CD14-positive monocyte (primary cell): ENCODE measurements around the gene CUEDC2. TPM values are rescaled to one million over a fixed set of nuclear protein-coding genes. Genes with fewer than 3 reads are reported as not detected.

Experiments used
- DNase-seq, 3 donors: peaks; one replicate each; pipeline ENCODE4 v3.0.0-alpha.2; 2011 to 2022
- H2AFZ ChIP-seq: 2 replicates; pipeline ENCODE4 v1.6.0; 2012; ENCODE audit warnings: mild to moderate bottlenecking, low read depth, low read length, inconsistent platforms; ENCODE audit not compliant: insufficient read depth, poor library complexity, severe bottlenecking
- H3K27ac ChIP-seq, 2 donors: 1 replicate in 1 of 2; 2 replicates in 1 of 2; pipeline ENCODE4 v1.5.1; 2012 to 2013; ENCODE audit warnings: low read length in 2 of 2, control low read depth in 1 of 2, inconsistent platforms in 1 of 2, low read depth in 1 of 2, mild to moderate bottlenecking in 1 of 2
- H3K27me3 ChIP-seq, 2 donors: one replicate each; pipeline versions ENCODE4 v1.6.0 to v1.6.1; 2011 to 2013; ENCODE audit warnings: low read length in 2 of 2; ENCODE audit not compliant: control insufficient read depth in 2 of 2, insufficient read depth in 2 of 2
- H3K36me3 ChIP-seq, 2 donors: replicated peaks in 1 of 2; 1 replicate in 1 of 2; 2 replicates in 1 of 2; pipeline versions ENCODE4 v1.5.1 to v1.6.1; 2012 to 2013; ENCODE audit warnings: low read length in 2 of 2, control low read depth in 1 of 2, inconsistent platforms in 1 of 2, mild to moderate bottlenecking in 1 of 2; ENCODE audit not compliant: insufficient read depth in 2 of 2, control insufficient read depth in 1 of 2
- H3K4me1 ChIP-seq, 2 donors: 1 replicate in 1 of 2; 2 replicates in 1 of 2; pipeline versions ENCODE4 v1.5.1 to v1.6.1; 2012 to 2013; ENCODE audit warnings: low read length in 2 of 2, control low read depth in 1 of 2, inconsistent platforms in 1 of 2, mild to moderate bottlenecking in 1 of 2, moderate library complexity in 1 of 2; ENCODE audit not compliant: insufficient read depth in 2 of 2, control insufficient read depth in 1 of 2
- H3K4me2 ChIP-seq: replicated peaks from 2 replicates; pipeline ENCODE3; 2012; ENCODE audit warnings: low read length, moderate library complexity, mild to moderate bottlenecking; ENCODE audit not compliant: poor library complexity, severe bottlenecking; ENCODE audit errors: extremely low read depth
- H3K4me3 ChIP-seq, 3 experiments: fragments of 200-600 bp in 1 of 3; sonication (generic) in 1 of 3; replicated peaks in 1 of 3; 1 replicate in 2 of 3; 2 replicates in 1 of 3; pipeline ENCODE4 v1.5.1; 2011 to 2013; ENCODE audit warnings: low read length in 3 of 3, mild to moderate bottlenecking in 3 of 3, control low read depth in 2 of 3, low read depth in 2 of 3, inconsistent platforms in 1 of 3, moderate library complexity in 1 of 3
- H3K79me2 ChIP-seq: 2 replicates; pipeline ENCODE4 v1.6.0; 2012; ENCODE audit warnings: mild to moderate bottlenecking, control low read depth, inconsistent platforms, low read length, moderate library complexity; ENCODE audit not compliant: insufficient read depth
- H3K9ac ChIP-seq: 2 replicates; pipeline ENCODE4 v1.6.0; 2017; ENCODE audit warnings: low read length, mild to moderate bottlenecking; ENCODE audit not compliant: insufficient read depth, poor library complexity, severe bottlenecking
- H3K9me3 ChIP-seq, 2 donors: replicated peaks in 1 of 2; 1 replicate in 1 of 2; 2 replicates in 1 of 2; pipeline versions ENCODE4 v1.5.1 to v1.6.1; 2012 to 2013; ENCODE audit warnings: low read length in 2 of 2, control low read depth in 1 of 2; ENCODE audit not compliant: control insufficient read depth in 1 of 2, insufficient read depth in 1 of 2
- H4K20me1 ChIP-seq: 2 replicates; pipeline ENCODE4 v1.6.0; 2012; ENCODE audit warnings: mild to moderate bottlenecking, low read length, control low read depth, moderate library complexity; ENCODE audit not compliant: insufficient read depth
- H3K27ac Mint-ChIP-seq, 7 donors: one replicate each; pipeline ENCODE4 v1.8.0; 2020; ENCODE audit warnings: mild to moderate bottlenecking in 7 of 7, mixed read lengths in 7 of 7, moderate library complexity in 6 of 7, inconsistent platforms in 2 of 7
- H3K27me3 Mint-ChIP-seq, 3 donors: one replicate each; pipeline ENCODE4 v1.8.0; 2021 to 2022; ENCODE audit warnings: low read depth in 3 of 3, mild to moderate bottlenecking in 3 of 3, mixed read lengths in 3 of 3, moderate library complexity in 3 of 3, inconsistent platforms in 1 of 3
- H3K36me3 Mint-ChIP-seq, 2 donors: one replicate each; pipeline ENCODE4 v1.8.0; 2020; ENCODE audit warnings: mixed read lengths in 2 of 2, inconsistent platforms in 1 of 2, mild to moderate bottlenecking in 1 of 2
- H3K4me1 Mint-ChIP-seq: one replicate; pipeline ENCODE4 v1.8.0; 2020; ENCODE audit warnings: mild to moderate bottlenecking, mixed read lengths
- H3K4me3 Mint-ChIP-seq, 2 donors: one replicate each; pipeline ENCODE4 v1.8.0; 2020; ENCODE audit warnings: mild to moderate bottlenecking in 2 of 2, mixed read lengths in 2 of 2, moderate library complexity in 1 of 2
- H3K9me3 Mint-ChIP-seq, 7 donors: one replicate each; pipeline ENCODE4 v1.8.0; 2020 to 2022; ENCODE audit warnings: mixed read lengths in 7 of 7, mild to moderate bottlenecking in 6 of 7, moderate library complexity in 6 of 7, inconsistent platforms in 2 of 7
- WGBS: methylation state at CpG from one replicate; pipeline ENCODE4 v1.1.5; 2013; ENCODE audit warnings: missing lambda C conversion rate; ENCODE audit not compliant: insufficient coverage; 5-methylcytosine and 5-hydroxymethylcytosine counted together
- intact Hi-C, 2 donors: fragments of 100-400 bp; cut with micrococcal nuclease; formaldehyde crosslinking; loops; one replicate each; pipeline versions ENCODE4 v1.15.0 to v1.15.1; 2023
- polyA plus RNA-seq, 3 donors: library from polyadenylated mRNA; depleted of rRNA in 1 of 3; unstranded in 2 of 3; stranded (reverse) in 1 of 3; fragments of 300-500 nt in 2 of 3; fragments of >200 nt in 1 of 3; fragmentation: Illumina TruSeq in 2 of 3; gene quantifications; 1 replicate in 2 of 3; 2 replicates in 1 of 3; pipeline ENCODE4 v1.2.3, GENCODE V29; 2012 to 2021
- TF ChIP-seq, protein P1 (sequence below): fragments of 200-600 bp; IDR thresholded peaks from one replicate; pipeline ENCODE4 v1.8.0; 2022; ENCODE audit warnings: antibody characterized with exemption, mild to moderate bottlenecking

Gene CUEDC2
- polyA plus RNA-seq, 3 donors, result 58.5 to 70.2 (median 66.7) TPM

GRCh38 chr10:102421757-102422512, 10.4 kb downstream of the CUEDC2 start:
- DNase-seq, result peak in 1 of 3 donors; percentile 25
- H4K20me1 ChIP-seq, result peaks cover 31% of the 10 kb centered on the region
- peak overlapping the region; percentile 90 for H2AFZ ChIP-seq
- intact Hi-C loops, result loop anchor here (2.0 to 5.0 kb wide), 2 partner anchors 40 to 57 kb away; no protein-coding TSS in a partner anchor
- peak overlapping the region; percentile 68 to 96 (median 82) for H3K4me3 ChIP-seq
- peaks cover 0 to 7% (median 4%) of the 10 kb centered on the region in 7 donors for H3K9me3 Mint-ChIP-seq
- TF ChIP-seq, protein P1, sequence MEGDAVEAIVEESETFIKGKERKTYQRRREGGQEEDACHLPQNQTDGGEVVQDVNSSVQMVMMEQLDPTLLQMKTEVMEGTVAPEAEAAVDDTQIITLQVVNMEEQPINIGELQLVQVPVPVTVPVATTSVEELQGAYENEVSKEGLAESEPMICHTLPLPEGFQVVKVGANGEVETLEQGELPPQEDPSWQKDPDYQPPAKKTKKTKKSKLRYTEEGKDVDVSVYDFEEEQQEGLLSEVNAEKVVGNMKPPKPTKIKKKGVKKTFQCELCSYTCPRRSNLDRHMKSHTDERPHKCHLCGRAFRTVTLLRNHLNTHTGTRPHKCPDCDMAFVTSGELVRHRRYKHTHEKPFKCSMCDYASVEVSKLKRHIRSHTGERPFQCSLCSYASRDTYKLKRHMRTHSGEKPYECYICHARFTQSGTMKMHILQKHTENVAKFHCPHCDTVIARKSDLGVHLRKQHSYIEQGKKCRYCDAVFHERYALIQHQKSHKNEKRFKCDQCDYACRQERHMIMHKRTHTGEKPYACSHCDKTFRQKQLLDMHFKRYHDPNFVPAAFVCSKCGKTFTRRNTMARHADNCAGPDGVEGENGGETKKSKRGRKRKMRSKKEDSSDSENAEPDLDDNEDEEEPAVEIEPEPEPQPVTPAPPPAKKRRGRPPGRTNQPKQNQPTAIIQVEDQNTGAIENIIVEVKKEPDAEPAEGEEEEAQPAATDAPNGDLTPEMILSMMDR, result no peak
- H3K4me1 ChIP-seq, result peaks cover 33 to 41% of the 10 kb centered on the region in 2 donors
- H3K4me3 Mint-ChIP-seq, result peak overlapping the region; percentile 93 to 97
- peaks cover 34% of the 10 kb centered on the region for H3K4me1 Mint-ChIP-seq
- H3K36me3 ChIP-seq, result peaks cover 21 to 22% of the 10 kb centered on the region in 2 donors
- H3K27ac Mint-ChIP-seq, result peak overlapping the region in 6 of 7 donors; percentile 9 to 98 (median 52)
- peak overlapping the region in 1 of 2 donors; percentile 70 for H3K27ac ChIP-seq
- H3K36me3 Mint-ChIP-seq, result peaks cover 23 to 35% of the 10 kb centered on the region in 2 donors
- H3K27me3 ChIP-seq, result peaks cover 11 to 22% of the 10 kb centered on the region in 2 donors
- no peaks in the 10 kb centered on the region for H3K9me3 ChIP-seq
- peak overlapping the region; percentile 98 for H3K4me2 ChIP-seq
- WGBS, result under 1% methylated on average over 53 of the region's 62 CpGs
- peaks cover 18% of the 10 kb centered on the region for H3K79me2 ChIP-seq
- peak overlapping the region; percentile 75 for H3K9ac ChIP-seq
- H3K27me3 Mint-ChIP-seq, result peaks cover 21 to 29% (median 24%) of the 10 kb centered on the region in 3 donors

DNA sequence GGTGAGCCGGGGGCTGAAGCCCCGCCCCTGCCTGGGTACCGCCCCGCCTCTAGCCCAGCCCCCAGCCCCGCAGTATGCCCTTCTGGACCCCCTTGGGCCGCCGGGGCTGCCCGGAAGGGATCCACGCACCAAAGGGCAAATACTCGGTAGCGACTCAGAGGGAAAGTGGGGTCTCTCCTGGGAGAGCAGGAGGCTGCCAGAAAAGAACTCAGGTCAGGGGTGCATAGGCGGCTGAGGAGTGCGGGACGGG, 10.9 kb downstream of the CUEDC2 start:
- Histone ChIP-seq H3K79me2 (peaks cover 18% of the 10 kb centered on the region), H3K36me3 (peaks cover 21 to 22% of the 10 kb centered on the region in 2 donors), H3K9me3 (no peaks in the 10 kb centered on the region), H3K4me3 (peak overlapping the region; percentile 68 to 96 (median 82)), H4K20me1 (peaks cover 31% of the 10 kb centered on the region), H3K4me1 (peaks cover 33 to 41% of the 10 kb centered on the region in 2 donors), H3K9ac (peak overlapping the region; percentile 75), H2AFZ (peak overlapping the region; percentile 90), H3K27ac (peak overlapping the region in 1 of 2 donors; percentile 70), H3K4me2 (peak overlapping the region; percentile 98), H3K27me3 (peaks cover 11 to 22% of the 10 kb centered on the region in 2 donors)
- TF ChIP-seq, protein P1, result no peak
- Mint-ChIP-seq H3K27me3 (peaks cover 21 to 33% (median 24%) of the 10 kb centered on the region in 3 donors), H3K4me1 (peaks cover 34% of the 10 kb centered on the region), H3K36me3 (peaks cover 21 to 33% of the 10 kb centered on the region in 2 donors), H3K4me3 (peak overlapping the region; percentile 93 to 97), H3K27ac (peak overlapping the region in 4 of 7 donors; percentile 30 to 98 (median 62)), H3K9me3 (peaks cover 0 to 7% (median 4%) of the 10 kb centered on the region in 7 donors)
- under 1% methylated on average over 13 of the region's 14 CpGs for WGBS
- intact Hi-C loops, result loop anchor here (2.0 to 5.0 kb wide), 2 partner anchors 41 to 57 kb away; no protein-coding TSS in a partner anchor
- no peak for DNase-seq
